Chondrocyte (in vitro differentiated cells): ENCODE results near the gene PDHX. TPM values are rescaled to one million over a fixed set of nuclear protein-coding genes. Genes with fewer than 3 reads are reported as not detected.

ENCODE experiments used
- DNase-seq: peaks from one replicate; pipeline ENCODE4 v3.0.0; 2021; ENCODE audit warnings: mixed read lengths, low spot score
- H3K27ac Mint-ChIP-seq: one replicate; pipeline ENCODE4 v1.8.0; 2021; ENCODE audit warnings: mild to moderate bottlenecking, moderate library complexity, mixed read lengths; ENCODE audit not compliant: unreplicated experiment
- H3K27me3 Mint-ChIP-seq: 2 replicates; pipeline ENCODE4 v1.8.0; 2021; ENCODE audit warnings: low read depth, mixed read lengths
- H3K36me3 Mint-ChIP-seq: 2 replicates; pipeline ENCODE4 v1.8.0; 2021; ENCODE audit warnings: low read depth, mixed read lengths
- H3K4me1 Mint-ChIP-seq: 2 replicates; pipeline ENCODE4 v1.8.0; 2021; ENCODE audit warnings: low read depth, mild to moderate bottlenecking, mixed read lengths
- H3K4me3 Mint-ChIP-seq: one replicate; pipeline ENCODE4 v1.8.0; 2021; ENCODE audit warnings: mild to moderate bottlenecking, moderate library complexity, mixed read lengths; ENCODE audit not compliant: unreplicated experiment
- H3K9me3 Mint-ChIP-seq: 2 replicates; pipeline ENCODE4 v1.8.0; 2021; ENCODE audit warnings: low read depth, mixed read lengths
- total RNA-seq: library from RNA; stranded (reverse); gene quantifications from 3 replicates; pipeline ENCODE4 v1.2.1, GENCODE V29; 2021
- TF ChIP-seq, protein P1 (sequence below): fragments of 200-600 bp; sonication (generic); IDR thresholded peaks from 2 replicates; pipeline ENCODE4 v1.5.0; 2021; ENCODE audit warnings: antibody characterized with exemption, mild to moderate bottlenecking, moderate library complexity

The PDHX gene
- total RNA-seq, 1 donor from 2014 or later: 38.8 TPM

DNA sequence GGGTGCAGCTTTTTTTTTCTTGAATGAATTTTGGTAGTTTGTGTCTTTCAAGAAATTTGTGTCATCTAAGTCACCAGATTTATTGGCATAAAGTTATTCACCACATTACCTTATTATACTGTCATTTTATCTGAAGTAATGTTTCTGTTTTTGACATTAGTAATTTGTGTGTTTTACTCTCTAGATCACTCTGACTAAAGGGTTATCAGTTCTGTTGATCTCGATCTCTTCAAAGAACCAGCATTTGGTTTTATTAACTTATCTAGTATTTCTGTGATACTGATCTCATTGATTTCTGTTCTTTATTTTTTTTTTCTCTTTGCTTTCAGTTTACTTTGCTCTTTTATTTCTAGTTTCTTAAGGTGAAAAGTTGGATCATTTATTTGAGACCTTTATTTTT, 55.5 kb downstream of the PDHX start:
- Mint-ChIP-seq H3K4me1 (peaks cover 20% of the 10 kb centered on the region), H3K36me3 (peaks cover 21% of the 10 kb centered on the region)

DNA sequence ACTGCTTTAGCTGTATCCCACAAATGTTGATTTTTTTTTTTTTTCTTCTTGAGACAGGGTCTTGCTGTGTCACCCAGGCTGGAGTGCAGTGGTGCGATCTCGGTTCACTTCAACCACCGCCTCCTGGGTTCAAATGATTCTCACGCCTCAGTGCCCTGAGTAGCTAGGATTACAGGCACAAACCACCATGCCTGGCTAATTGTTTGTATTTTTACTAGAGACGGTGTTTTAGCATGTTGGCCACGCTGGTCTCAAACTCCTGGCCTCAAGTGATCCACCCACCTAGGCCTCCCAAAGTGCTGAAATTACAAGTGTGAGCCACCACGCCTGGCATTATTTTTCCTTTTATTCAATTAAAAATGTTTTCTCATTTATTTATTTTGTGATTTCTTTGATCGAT, 55.9 kb downstream of the PDHX start:
- H3K27ac Mint-ChIP-seq: no peak overlapping the region
- peaks cover 24% of the 10 kb centered on the region for H3K4me1 Mint-ChIP-seq
- TF ChIP-seq, protein P1, sequence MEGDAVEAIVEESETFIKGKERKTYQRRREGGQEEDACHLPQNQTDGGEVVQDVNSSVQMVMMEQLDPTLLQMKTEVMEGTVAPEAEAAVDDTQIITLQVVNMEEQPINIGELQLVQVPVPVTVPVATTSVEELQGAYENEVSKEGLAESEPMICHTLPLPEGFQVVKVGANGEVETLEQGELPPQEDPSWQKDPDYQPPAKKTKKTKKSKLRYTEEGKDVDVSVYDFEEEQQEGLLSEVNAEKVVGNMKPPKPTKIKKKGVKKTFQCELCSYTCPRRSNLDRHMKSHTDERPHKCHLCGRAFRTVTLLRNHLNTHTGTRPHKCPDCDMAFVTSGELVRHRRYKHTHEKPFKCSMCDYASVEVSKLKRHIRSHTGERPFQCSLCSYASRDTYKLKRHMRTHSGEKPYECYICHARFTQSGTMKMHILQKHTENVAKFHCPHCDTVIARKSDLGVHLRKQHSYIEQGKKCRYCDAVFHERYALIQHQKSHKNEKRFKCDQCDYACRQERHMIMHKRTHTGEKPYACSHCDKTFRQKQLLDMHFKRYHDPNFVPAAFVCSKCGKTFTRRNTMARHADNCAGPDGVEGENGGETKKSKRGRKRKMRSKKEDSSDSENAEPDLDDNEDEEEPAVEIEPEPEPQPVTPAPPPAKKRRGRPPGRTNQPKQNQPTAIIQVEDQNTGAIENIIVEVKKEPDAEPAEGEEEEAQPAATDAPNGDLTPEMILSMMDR: no peak
- H3K9me3 Mint-ChIP-seq: peaks cover 2% of the 10 kb centered on the region
- no peak for DNase-seq
- H3K27me3 Mint-ChIP-seq: no peaks in the 10 kb centered on the region
- peaks cover 20% of the 10 kb centered on the region for H3K36me3 Mint-ChIP-seq
- H3K4me3 Mint-ChIP-seq: no peak overlapping the region

More for the DNA sequence above, 55.5 kb downstream of the PDHX start:
- Mint-ChIP-seq H3K27me3 (no peaks in the 10 kb centered on the region), H3K4me3 (no peak overlapping the region), H3K9me3 (peaks cover 2% of the 10 kb centered on the region), H3K27ac (no peak overlapping the region)
- DNase-seq: no peak
- TF ChIP-seq, protein P1: no peak

DNA sequence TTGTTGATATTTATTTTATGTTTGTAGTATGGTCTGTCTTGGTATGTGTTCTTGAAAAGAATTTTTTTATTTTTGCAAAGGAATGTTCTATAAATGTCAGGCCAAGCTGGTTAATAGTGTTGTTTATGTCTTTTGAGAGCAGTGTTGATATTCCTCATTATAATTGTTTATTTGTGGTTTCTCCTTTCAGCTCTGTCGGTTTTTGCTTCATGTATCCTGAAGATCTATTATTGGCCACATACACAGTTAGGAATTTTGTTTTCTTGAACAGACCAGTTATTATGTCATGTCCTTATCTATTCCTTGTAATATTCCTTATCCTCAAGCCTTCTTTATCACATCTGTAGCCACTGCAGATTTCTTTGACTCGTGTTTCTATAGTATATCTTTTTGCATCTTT, 56.5 kb downstream of the PDHX start:
- DNase-seq: no peak

DNA sequence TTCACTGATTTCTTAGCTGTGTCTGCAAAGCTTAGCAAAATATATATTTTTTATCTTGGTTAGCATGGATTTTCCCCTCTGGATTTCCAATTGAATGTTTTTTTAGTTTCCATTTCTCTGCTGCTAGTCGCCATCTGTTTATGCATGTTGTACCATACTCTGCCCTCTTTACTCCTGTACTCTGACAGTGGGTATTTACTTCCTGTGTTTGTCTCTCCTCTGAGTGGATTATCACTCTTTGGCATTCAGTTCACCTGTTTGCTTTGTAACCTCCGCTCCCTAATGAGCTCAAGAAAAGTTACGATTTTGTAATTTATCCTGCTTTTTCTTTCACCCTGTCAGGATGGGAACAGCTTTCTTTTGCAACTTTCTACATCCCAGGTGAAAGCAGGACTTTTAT, 59.1 kb downstream of the PDHX start:
- Mint-ChIP-seq H3K4me3 (no peak overlapping the region), H3K27me3 (no peaks in the 10 kb centered on the region), H3K36me3 (peaks cover 20% of the 10 kb centered on the region), H3K9me3 (peaks cover 2% of the 10 kb centered on the region), H3K4me1 (peaks cover 40% of the 10 kb centered on the region), H3K27ac (peak overlapping the region; percentile 65)
- TF ChIP-seq, protein P1: no peak
- DNase-seq: no peak

More for the DNA sequence above, 56.5 kb downstream of the PDHX start:
- peaks cover 2% of the 10 kb centered on the region for H3K9me3 Mint-ChIP-seq
- H3K36me3 Mint-ChIP-seq: peaks cover 20% of the 10 kb centered on the region
- no peak overlapping the region for H3K27ac Mint-ChIP-seq
- no peak overlapping the region for H3K4me3 Mint-ChIP-seq
- H3K4me1 Mint-ChIP-seq: peaks cover 30% of the 10 kb centered on the region
- H3K27me3 Mint-ChIP-seq: no peaks in the 10 kb centered on the region
- TF ChIP-seq, protein P1: no peak

DNA sequence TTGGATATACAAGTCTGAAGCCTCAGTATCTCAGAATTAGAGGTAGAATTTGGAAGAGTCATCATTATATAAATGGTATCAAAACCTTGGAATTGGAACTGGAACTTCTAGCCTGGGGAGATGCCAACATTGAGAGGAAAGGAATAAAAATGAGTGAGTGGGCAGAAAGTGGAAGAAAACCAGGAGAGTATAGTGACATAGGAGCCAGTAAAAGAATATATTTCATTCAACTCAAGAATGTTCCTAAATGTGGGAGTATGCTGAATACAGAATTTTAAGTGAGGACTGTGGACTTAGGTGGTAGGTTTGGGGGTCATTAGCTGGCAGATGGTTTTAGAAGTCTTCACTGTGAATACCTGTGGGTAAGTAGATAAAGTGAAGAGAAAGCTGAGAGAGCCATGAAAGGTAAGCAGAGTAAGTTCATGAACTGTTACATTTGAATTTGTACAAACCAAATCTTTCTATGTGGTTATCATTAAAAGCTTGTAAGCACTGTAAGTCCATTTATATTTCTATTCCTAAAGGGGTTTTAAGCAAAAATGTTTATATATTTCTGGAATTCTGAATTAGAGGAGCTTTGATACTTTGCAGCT, 60.2 kb downstream of the PDHX start:
- peak overlapping the region; percentile 74 for H3K27ac Mint-ChIP-seq
- H3K27me3 Mint-ChIP-seq: no peaks in the 10 kb centered on the region
- peaks cover 20% of the 10 kb centered on the region for H3K36me3 Mint-ChIP-seq
- H3K4me1 Mint-ChIP-seq: peaks cover 40% of the 10 kb centered on the region
- H3K4me3 Mint-ChIP-seq: no peak overlapping the region
- TF ChIP-seq, protein P1: no peak
- no peaks in the 10 kb centered on the region for H3K9me3 Mint-ChIP-seq
- DNase-seq: no peak
